ENCODE data around the gene JPH2.

JPH2 gene

GRCh38 chr20:44186674-44187053 lies 324 bp downstream of the JPH2 start:
- DNase-seq = no peak

GRCh38 chr20:44186201-44186600 lies 787 bp downstream of the JPH2 start:
- DNase-seq = no peak

GRCh38 chr20:44185574-44185973 lies 1.4 kb downstream of the JPH2 start:
- no peak for DNase-seq

- DNase-seq = no peak
Observed at GRCh38 chr20:44183282-44183681, 3.7 kb downstream of the JPH2 start.

- DNase-seq = no peak
Observed at GRCh38 chr20:44182863-44183262, 4.1 kb downstream of the JPH2 start.

- DNase-seq = no peak
Observed at GRCh38 chr20:44182135-44182765, 4.7 kb downstream of the JPH2 start.

GRCh38 chr20:44181611-44182010 lies 5.4 kb downstream of the JPH2 start:
- DNase-seq = no peak

- DNase-seq = no peak
Observed at GRCh38 chr20:44180814-44181213, 6.2 kb downstream of the JPH2 start.

GRCh38 chr20:44176833-44177534 lies 10.0 kb downstream of the JPH2 start:
- DNase-seq = no peak

- DNase-seq = no peak
Observed at GRCh38 chr20:44174996-44175765, 11.8 kb downstream of the JPH2 start.

GRCh38 chr20:44173846-44174245 lies 13.1 kb downstream of the JPH2 start:
- DNase-seq = no peak

- no peak for DNase-seq
Observed at GRCh38 chr20:44173116-44173515, 13.9 kb downstream of the JPH2 start.

- no peak for DNase-seq
Observed at GRCh38 chr20:44172572-44172950, 14.4 kb downstream of the JPH2 start.

GRCh38 chr20:44171775-44172571 lies 15.0 kb downstream of the JPH2 start:
- no peak for DNase-seq

GRCh38 chr20:44170816-44171410 lies 16.1 kb downstream of the JPH2 start:
- no peak for DNase-seq

GRCh38 chr20:44167736-44168135 lies 19.3 kb downstream of the JPH2 start:
- no peak for DNase-seq

GRCh38 chr20:44166477-44166876 lies 20.5 kb downstream of the JPH2 start:
- no peak for DNase-seq

- no peak for DNase-seq
Observed at GRCh38 chr20:44166008-44166407, 21.0 kb downstream of the JPH2 start.

- DNase-seq = no peak
Observed at GRCh38 chr20:44160133-44160532, 26.9 kb downstream of the JPH2 start.

- no peak for DNase-seq
Observed at GRCh38 chr20:44159711-44160110, 27.3 kb downstream of the JPH2 start.

GRCh38 chr20:44159125-44159524 lies 27.9 kb downstream of the JPH2 start:
- DNase-seq = no peak

- DNase-seq = no peak
Observed at GRCh38 chr20:44157061-44157460, 29.9 kb downstream of the JPH2 start.

- DNase-seq = no peak
Observed at GRCh38 chr20:44154521-44155001, 32.4 kb downstream of the JPH2 start.
